Suppressor macrophage (primary cell): ENCODE measurements around the gene MRGPRE.
A peak's percentile ranks its signal among the peaks of the same experiment; 100 is the strongest.
"Not testable (repeated sequence)": the region's sequence is repeated elsewhere in the genome, so short reads cannot be mapped to it uniquely, and the experiment has no call there.

Experiments
- DNase-seq, 4 experiments: peaks; one replicate each; pipeline ENCODE4 v3.0.0-alpha.2; 2020 to 2022
- total RNA-seq, 17 experiments: gene quantifications; one replicate each; lab custom pipeline; 2026; ENCODE audit warnings: mixed read lengths in 6 of 17, inconsistent platforms in 3 of 17; lab: John Stamatoyannopoulos, UW

Gene MRGPRE, protein sequence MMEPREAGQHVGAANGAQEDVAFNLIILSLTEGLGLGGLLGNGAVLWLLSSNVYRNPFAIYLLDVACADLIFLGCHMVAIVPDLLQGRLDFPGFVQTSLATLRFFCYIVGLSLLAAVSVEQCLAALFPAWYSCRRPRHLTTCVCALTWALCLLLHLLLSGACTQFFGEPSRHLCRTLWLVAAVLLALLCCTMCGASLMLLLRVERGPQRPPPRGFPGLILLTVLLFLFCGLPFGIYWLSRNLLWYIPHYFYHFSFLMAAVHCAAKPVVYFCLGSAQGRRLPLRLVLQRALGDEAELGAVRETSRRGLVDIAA
- total RNA-seq = 0 to 1.8 (median 0) reads per million in 17 experiments

DNA sequence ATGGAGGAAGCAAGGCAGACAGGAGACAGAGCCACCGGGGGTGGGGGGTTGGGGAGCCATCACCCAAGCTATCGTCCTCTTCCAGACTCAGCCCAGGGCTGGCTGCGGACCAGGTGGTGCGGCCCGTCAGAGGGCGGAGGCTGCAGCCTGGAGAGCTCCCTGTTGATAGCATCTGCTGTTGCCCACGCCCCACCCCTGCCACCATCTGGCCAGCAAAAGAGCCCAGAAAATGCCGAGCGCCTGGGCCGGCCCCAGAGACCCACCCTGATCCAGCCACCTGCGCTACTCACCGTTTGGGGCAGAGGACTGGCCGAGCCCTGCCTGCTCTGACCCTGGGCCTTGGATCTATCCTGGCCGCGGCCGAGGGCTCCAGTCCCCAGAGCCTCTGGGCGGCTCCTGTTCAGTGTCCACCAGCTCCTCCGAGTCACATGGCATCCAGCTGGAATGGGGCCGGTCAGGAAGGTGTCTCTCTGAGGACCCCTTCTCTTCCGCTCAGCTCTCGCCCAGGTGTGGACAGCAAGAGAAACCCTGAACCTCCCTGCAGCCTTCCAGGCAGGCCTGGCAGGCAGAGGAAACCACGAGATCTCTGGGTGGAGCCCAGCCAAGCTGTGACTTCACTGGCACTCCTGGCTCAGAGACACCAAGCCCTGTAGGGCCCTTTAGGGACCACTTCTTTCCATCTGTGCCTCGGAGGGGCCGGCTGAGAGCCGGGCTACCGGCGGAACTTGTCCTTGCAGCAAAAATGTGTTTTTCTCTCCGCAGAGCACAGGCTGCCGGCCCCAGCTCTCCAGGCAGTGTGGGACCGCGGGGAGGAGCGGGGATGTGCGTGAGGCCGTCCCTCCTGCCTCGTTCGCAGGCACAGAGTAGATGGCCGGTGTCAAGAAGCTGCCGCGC lies at the start of gene MRGPRE:
Gene MRGPRE (minus strand): TSS at position 567 of the 894 bp plus-strand sequence. CDS start 3,618 bp downstream, outside the sequence.
- no peak for DNase-seq

DNA sequence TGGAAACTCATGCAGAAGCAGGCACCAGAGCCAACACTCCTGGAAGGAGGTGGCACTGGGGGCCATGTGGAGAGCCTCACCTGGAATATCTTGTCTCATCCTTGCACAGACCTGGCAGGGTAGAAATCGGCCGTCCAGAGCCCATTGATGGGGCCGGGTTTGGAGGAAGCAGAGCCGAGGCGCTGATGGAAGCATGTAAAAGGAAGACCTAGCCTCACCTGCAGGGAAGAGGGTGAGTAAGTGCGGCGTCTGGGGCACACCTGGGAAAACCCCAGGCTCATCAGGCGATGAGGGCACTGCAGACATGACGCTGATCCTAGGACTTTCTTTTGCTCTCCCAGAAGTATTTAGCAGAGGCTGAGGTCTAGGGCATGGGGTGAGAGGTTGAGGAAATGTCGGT lies 48.9 kb upstream of the MRGPRE start:
- DNase-seq = not testable (repeated sequence)

DNA sequence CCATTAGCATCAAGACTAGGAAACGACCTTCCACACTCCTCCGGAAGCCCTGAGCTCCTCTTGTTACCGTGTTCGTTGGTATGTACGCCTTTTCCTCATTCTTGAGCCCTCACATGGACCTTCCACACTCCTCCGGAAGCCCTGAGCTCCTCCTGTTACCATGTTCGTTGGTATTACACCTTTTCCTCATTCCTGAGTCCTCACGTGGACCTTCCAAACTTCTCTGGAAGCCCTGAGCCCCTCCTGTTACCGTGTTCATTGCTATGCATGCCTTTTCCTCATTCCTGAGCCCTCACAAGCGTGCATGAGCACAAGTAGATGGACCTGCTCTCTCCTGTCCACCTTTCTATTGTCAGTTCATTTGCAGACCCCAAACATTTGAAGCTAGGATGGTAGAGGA lies 48.4 kb upstream of the MRGPRE start:
- DNase-seq = not testable (repeated sequence)

DNA sequence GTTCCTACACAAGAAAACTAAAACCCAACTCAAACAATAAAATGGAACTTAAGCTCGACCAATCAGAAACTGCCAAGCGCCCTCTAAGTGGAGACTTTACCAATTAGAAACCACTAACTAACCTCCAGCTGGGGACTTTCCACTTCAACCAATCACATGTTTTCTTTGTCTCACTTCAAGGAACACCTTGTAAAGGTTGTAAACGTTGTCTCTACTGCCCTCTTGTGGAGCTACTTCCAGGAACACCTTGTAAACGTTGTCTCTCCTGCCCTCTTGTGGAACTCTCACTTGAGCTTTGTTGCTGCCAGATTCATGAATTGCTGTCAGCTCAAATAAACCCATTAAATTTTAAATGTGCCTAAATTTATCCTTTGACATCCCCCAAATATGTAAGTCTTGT lies 46.7 kb upstream of the MRGPRE start:
- not testable (repeated sequence) for DNase-seq

DNA sequence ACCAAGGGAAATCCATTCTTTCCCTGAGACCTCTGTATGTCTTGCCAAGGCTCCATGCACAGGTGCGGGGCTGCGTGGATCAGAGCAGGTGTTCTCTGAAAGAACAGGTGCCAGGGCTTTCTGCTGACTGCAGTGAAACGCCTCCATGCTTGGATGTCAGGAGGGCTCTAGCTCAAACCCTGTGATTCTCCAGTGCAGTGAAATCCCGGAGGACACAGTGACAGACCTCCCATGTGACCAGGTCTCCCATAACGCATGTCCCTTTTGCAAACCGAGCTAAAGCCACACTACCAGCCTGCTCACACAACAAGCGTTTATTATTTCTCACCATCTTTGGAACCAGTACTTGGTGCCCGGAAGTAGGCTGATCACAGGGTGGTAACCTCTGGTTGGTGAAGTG lies 41.4 kb upstream of the MRGPRE start:
- DNase-seq = not testable (repeated sequence)

DNA sequence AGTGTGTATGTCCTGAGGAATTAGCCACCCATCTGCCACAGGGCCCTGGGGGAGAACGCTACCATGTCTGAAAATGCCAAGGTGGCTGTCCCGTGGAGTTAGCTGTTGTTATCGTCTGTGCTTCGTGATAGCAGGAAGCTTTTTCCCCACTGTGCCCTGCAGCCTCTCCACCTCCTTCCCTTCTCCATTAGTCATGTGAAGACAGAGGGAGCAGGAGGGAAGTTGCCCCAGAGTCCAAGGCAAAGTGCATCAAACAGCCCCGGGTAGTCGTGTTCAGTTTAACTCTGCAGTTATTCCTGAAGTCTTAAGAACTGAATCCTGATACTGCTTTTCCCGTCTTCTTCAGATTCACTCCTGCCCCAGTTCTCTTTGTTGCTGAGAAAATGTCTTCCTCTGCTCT lies 30.3 kb upstream of the MRGPRE start:
- DNase-seq = peak in 1 of 4 experiments; percentile 6

DNA sequence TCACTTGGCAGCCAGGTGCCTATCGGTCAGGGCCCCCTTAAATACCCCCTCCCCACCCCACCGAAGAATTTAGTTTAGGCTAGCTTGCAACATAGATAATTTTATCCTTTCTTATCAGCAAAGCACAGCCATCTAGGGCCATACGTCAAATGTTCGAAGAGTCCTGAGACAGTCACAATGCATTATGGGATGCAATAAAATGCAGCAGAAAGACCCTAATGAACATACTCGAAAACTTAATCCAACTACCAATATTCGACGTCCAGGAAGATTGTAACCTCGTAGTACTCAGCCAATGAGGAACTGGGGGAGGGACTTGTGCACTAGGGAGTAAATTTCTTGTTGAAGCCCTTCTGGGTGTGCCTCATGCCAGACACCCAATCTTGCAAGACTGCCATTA lies 29.6 kb upstream of the MRGPRE start:
- DNase-seq = not testable (repeated sequence)

DNA sequence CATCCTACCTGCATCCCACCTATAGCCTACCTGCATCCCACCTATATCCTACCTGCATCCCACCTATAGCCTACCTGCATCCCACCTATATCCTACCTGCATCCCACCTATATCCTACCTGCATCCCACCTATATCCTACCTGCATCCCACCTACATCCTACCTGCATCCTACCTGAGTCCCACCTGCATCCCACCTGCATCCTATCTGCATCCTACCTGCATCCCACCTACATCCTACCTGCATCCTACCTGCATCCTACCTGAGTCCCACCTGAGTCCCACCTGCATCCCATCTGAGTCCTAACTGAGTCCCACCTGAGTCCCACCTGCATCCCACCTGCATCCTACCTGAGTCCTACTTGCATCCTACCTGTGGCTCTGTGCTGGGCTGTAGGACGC lies 25.3 kb upstream of the MRGPRE start:
- not testable (repeated sequence) for DNase-seq

DNA sequence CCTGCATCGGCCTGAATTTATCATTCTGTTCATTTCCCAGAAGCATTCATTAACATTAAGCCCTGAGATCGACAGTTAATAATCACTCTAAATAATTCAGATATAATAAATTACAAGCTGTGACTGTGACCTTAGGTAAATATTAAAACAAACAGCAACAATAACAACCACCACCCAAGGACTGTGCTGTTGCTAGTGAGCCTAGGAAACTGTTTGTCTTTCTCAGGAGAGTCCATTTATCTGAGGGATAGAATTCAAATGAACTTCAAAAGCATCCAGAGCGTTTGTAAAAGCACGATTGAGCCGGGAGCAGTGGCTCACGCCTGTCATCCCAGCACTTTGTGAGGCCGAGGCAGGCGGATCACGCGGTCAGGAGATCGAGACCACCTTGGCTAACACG lies 23.0 kb upstream of the MRGPRE start:
- not testable (repeated sequence) for DNase-seq

DNA sequence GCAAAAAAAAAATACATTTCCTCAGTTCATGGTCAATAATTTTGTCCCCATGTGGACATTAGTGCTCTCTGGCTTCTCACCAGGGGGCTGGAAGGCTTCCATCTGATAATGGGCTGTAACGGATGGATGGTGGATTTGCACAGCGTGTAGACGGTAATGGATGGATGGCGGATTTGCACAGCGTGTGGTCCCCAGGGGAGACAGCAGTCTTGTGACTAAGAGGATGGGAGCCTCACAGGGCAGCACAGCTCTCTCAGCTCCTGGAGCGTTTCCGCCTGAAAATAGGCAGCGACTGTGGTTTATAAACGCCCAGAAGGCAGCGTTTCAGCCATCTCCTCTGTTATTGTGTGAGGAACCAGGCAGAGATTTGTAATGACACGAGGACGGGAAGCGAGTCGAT lies 22.6 kb upstream of the MRGPRE start:
- DNase-seq = not testable (repeated sequence)

DNA sequence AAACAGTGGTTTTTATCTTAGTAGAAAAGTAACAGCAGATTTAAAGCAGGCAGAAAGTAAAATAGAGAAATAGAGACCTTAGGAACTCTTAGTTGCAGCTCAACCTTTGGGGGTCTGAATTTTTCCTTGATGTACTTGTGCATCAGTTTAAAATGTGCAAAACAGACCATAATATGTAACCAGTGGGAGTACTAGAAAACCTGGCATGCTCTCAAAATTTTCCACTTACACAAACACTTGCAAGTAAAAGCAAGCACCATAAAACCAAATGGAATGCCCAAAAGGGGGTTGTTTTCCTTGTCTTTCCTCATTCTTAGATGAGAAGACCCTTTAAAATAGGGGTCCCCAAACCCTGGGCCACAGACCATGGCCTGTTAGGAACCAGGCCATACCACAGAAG lies 12.9 kb upstream of the MRGPRE start:
- no peak for DNase-seq

DNA sequence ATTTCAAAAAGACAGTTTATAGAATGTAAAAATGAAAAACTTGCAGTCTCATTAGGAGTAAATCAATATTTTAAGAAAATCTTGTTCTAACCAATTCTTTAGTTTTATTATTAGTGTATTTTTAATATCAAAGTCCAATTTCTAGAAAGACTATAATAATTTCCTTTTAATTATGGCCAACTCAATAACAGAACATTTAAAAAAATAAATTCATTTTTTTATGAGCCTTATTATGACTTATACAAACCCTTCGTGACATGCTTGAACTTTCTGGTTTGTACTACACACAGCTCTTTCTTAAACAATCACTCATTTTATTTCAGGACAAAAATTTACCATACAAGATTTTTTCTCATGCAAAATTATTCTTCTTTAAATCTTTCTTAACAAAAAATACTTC lies 11.7 kb upstream of the MRGPRE start:
- DNase-seq = no peak

DNA sequence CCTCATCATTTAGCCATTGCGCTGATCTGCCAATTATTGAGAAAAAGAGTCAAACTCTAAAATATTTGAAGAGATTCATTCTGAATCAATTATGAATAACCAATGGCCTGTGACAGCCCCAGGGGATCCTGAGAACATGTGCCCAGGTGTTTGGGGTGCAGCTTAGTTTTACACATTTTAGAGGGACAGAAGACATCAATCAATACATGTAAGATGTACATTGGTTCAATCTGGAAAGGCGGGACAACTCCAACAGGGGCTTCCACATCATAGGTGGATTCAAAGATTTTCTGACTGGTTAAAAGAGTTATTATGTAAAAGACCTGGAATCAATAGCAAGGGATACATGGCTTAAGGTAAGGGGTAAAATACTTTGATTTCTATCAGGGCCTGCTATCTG lies 4.9 kb upstream of the MRGPRE start:
- no peak for DNase-seq

DNA sequence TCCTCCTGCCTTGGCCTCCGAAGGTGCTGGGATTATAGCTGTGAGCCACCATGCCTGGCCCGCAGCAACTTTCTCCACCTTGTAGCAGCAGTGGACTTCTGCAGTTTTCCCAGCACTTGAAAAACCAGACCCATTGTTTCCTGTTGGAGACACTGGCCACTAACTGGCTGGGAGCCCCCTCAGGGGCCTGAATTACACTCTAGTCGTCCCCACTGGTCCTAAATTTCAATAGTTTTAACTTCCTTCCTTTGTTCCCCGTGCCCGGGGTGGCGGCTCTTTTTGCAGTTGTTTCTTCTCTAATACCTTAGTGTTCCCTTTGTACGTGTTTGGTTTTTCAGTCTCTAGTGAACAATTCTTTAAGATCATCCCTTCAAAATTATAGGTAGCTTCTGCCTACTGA lies 2.6 kb upstream of the MRGPRE start:
- DNase-seq = no peak

DNA sequence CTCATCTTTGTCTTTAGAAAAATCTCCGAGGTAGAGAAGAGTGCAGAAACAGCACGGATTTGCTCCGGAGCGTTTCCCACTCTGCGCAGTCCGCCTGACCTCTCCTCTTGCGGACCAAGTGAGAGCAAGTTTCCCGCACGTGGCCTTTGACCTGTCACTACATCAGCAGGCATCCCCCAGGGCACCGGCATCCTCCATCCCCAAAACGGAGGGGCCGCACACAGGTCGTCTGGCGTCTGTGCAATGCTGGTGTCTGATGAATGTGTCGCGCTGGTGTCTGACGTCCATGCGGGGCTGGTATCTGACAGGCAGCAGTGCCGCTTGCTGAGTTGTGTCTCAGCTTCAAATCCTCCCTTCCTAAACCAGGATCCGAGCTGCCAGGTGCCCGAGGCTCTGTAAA lies 739 bp upstream of the MRGPRE start:
- no peak for DNase-seq

DNA sequence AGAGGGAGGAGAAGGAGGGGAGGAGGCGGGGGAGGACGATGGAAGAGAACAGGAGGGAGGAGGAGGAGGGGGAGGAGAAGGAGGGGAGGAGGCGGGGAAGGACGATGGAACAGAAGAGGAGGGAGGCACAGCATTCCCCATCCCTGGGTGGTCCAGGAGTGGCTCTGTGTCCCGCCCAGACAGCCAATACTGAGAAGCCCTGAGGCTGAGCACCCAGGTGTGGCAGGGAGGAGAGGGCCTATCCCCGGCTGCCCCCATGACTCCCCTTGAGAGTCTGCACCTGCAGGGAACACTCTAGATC lies 717 bp downstream of the MRGPRE start:
- DNase-seq = no peak

DNA sequence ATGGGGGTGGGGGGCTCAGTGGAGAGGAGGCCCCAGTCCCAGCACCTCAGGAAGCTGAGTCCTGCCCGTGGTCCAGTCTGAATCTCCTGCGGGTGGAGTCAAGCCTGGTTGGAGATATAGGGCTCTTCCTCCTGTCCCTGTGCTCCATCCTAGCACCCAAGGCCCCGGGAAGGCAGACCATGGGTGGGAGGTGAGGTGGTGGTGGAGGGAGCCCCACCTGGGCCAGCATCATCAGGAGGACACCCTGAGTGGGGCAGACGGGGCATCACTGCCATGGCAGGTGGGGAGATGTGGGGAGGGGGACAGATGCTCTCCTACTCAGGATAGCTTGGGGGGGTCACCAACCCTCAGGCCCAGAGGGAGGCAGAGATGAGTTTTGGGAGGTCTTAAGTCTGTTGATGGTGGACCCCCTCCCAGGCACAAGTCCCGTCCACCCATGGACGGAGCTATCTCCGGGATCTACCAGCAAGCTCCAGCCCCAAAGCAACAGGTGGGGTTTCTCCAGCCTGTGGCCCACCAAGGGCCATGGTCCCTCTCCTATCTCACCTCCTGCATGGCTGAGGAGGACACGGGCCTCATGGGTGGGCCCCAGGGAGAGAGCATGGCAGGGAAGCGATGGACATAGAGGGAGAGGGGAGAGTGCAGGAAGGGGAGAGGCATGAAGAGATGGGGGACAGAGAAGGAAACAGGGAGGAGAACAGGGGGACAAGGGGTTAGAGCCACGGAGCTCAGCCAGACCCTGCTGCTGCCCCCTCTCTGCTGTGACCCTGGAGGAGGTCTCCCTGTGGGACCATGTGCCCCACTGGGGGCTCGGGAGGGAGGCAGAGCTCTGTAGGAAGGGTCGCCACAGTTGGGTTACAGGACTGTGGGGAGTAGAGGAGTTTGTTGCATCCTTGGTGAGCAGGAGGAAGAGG lies 1.3 kb downstream of the MRGPRE start:
- DNase-seq = no peak

DNA sequence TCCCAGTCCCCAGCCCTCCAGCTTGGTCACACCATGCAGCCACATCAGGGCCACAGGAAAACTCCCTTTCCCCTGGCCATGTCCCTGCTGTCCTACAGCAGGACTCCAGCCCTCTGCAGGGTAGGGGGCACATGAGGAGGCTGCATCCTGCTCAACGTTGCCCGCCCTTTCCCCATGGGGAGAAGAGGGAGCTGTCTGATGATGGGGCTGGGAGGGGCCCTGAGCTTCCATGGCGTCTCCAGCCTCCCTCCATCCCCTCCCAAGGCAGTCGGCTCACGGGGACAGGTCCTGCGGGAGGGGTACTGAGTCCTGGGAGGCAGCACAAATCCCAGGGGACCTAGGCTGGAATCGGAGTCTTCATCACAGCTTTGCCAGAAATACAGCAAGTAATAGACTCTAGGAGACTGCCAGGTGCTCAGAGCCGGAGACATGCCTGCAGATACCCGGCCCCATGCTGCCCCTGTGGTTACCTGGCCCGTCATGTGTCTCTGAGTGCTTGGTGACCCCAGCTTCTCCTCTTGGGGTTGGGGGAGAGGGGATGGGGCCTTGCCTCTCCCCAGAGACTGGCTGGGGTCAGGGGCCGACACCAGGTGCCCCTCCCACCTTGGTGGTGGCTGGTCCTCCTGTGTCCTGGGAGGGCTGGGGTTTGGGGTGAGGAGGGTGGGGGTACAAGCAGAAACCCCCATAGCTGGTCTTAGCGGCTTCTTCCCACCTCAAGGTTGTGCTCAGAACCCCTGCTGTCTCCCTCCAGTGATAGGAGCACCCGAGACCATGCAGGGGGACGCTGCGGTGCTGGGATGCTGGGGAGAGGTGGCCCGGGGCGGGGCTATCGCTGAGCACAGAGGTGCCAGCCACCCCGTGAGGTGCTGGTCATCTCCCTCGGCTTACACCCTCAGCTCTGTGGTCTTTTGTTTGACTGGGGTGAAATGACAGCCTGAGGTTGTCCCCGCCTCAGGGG lies 2.3 kb downstream of the MRGPRE start:
- DNase-seq = no peak

DNA sequence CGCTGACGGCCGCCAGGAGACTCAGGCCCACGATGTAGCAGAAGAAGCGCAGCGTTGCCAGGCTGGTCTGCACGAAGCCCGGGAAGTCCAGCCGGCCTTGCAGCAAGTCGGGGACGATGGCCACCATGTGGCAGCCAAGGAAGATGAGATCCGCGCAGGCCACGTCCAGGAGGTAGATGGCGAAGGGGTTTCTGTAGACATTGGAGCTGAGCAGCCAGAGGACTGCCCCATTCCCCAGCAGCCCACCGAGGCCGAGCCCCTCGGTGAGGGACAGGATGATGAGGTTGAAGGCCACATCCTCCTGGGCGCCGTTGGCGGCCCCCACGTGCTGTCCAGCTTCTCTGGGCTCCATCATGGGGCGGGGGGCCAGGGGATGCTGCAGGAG lies 3.8 kb downstream of the MRGPRE start:
- DNase-seq = no peak

DNA sequence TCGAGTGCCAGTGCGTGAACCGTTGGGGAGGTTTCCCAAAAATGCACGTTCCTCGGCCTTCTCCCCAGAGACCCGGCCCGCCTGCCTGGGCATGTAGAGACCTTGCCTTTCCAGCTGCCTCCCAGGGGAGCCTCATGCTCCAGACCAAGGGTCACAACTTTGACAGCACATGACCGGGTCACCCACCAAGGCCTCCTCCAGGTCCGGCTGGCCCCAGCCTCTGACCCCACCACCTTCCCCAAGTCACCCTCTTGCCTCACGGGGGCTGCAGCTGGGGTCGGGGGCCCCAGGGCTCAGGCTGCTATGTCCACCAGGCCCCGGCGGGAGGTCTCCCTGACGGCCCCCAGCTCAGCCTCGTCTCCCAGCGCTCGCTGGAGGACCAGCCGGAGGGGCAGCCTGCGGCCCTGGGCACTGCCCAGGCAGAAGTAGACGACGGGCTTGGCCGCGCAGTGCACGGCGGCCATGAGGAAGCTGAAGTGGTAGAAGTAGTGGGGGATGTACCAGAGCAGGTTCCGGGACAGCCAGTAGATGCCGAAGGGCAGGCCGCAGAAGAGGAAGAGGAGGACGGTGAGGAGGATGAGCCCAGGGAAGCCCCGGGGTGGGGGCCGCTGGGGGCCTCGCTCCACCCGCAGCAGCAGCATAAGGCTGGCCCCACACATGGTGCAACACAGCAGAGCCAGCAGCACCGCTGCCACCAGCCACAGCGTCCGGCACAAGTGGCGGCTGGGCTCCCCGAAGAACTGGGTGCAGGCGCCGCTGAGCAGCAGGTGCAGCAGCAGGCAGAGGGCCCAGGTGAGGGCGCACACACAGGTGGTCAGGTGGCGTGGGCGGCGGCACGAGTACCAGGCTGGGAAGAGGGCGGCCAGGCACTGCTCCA lies 4.4 kb downstream of the MRGPRE start:
- DNase-seq = peak in 2 of 4 experiments; percentile 16 to 20
